A549 (cell line): ENCODE measurements around the gene SIRT2. TPM values are rescaled to one million over a fixed set of nuclear protein-coding genes. Genes with fewer than 3 reads are reported as not detected.
"Not testable (repeated sequence)": the region's sequence is repeated elsewhere in the genome, so short reads cannot be mapped to it uniquely, and the experiment has no call there.

Experiments used
- ATAC-seq, 2 experiments: fragments of 200-7000 bp in 1 of 2; fragments of >200 bp in 1 of 2; cut with Nextera tagmentation in 1 of 2; cut with Tn5 transposase in 1 of 2; 3 replicates each; pipeline versions ENCODE4 v1.8.0 to v1.9.1; 2018 to 2020; ENCODE audit warnings: mild to moderate bottlenecking in 1 of 2, moderate library complexity in 1 of 2
- CTCF ChIA-PET: fragments of 300-600 bp; sonication (Branson Sonifier 250); formaldehyde crosslinking; extraction: SDS; loops from one replicate; lab custom pipeline; 2021; ENCODE audit warnings: antibody characterized with exemption, inconsistent platforms; lab: Yijun Ruan, JAX
- POLR2A ChIA-PET: fragments of 350-600 bp; formaldehyde crosslinking; extraction: SDS; loops from one replicate; lab custom pipeline; 2021; ENCODE audit warnings: antibody characterized with exemption, inconsistent platforms; lab: Yijun Ruan, JAX
- DNase-seq, 2 experiments: peaks; one replicate each; pipeline versions ENCODE4 v3.0.0 to v3.0.0-alpha.2; 2011 to 2016; ENCODE audit warnings: low read depth in 1 of 2, low spot score in 1 of 2
- FAIRE-seq: peaks from 2 replicates; lab custom pipeline; 2011; peaks lifted over from hg19 to GRCh38; lab: Jason Lieb, UNC
- H3K27ac ChIP-seq, 2 experiments: fragments of >200 bp; sonication (Bioruptor Twin); formaldehyde crosslinking; 3 replicates each; pipeline ENCODE4 v1.5.1; 2016 to 2017
- H3K4me1 ChIP-seq: fragments of >200 bp; sonication (Bioruptor Twin); formaldehyde crosslinking; 3 replicates; pipeline ENCODE4 v1.6.1; 2016
- H3K4me2 ChIP-seq: fragments of >200 bp; sonication (Bioruptor Twin); formaldehyde crosslinking; 3 replicates; pipeline ENCODE4 v1.6.1; 2016
- H3K4me3 ChIP-seq: fragments of >200 bp; sonication (Bioruptor Twin); formaldehyde crosslinking; 3 replicates; pipeline ENCODE4 v1.5.1; 2016
- H3K9me3 ChIP-seq: fragments of >200 bp; sonication (Bioruptor Twin); formaldehyde crosslinking; 3 replicates; pipeline ENCODE4 v1.6.1; 2016
- CHD2 ChIP-seq: fragments of 150-350 bp; IDR thresholded peaks from 2 replicates; pipeline ENCODE4 v1.6.1; 2014; ENCODE audit warnings: low read length; ENCODE audit not compliant: partially characterized antibody
- EHMT2 ChIP-seq: fragments of 200-600 bp; sonication (generic); IDR thresholded peaks from 2 replicates; pipeline ENCODE4 v1.6.1; 2016; ENCODE audit warnings: antibody characterized with exemption, low read depth, mild to moderate bottlenecking, moderate library complexity
- ESRRA ChIP-seq: fragments of 150-350 bp; IDR thresholded peaks from 2 replicates; pipeline ENCODE4 v1.6.1; 2014; ENCODE audit warnings: mild to moderate bottlenecking, low read length, borderline replicate concordance
- FOXS1 ChIP-seq: fragments of 250-450 bp; sonication (Bioruptor Pico); IDR thresholded peaks from 2 replicates; pipeline ENCODE4 v1.5.0; 2020; ENCODE audit warnings: mild to moderate bottlenecking, moderate library complexity
- HEYL ChIP-seq: fragments of 250-450 bp; sonication (Bioruptor Pico); IDR thresholded peaks from 2 replicates; pipeline ENCODE4 v1.8.0; 2021; ENCODE audit warnings: mild to moderate bottlenecking, moderate library complexity
- KDM1A ChIP-seq: fragments of 200-600 bp; sonication (generic); IDR thresholded peaks from 2 replicates; pipeline ENCODE4 v1.6.1; 2016; ENCODE audit warnings: low read depth, mild to moderate bottlenecking
- MAZ ChIP-seq: fragments of 150-350 bp; IDR thresholded peaks from 2 replicates; pipeline ENCODE4 v1.6.1; 2014; ENCODE audit warnings: antibody characterized with exemption, low read depth, low read length, borderline replicate concordance
- NFE2L2 ChIP-seq: fragments of 150-350 bp; conservative IDR thresholded peaks from 2 replicates; pipeline ENCODE4 v1.6.1; 2014; ENCODE audit warnings: low read length
- POLR2AphosphoS2 ChIP-seq: conservative IDR thresholded peaks from 2 replicates; pipeline ENCODE4 v1.6.1; 2012; ENCODE audit warnings: low read length, improper control_type of control experiment, inconsistent platforms
- RARB ChIP-seq: fragments of 250-450 bp; sonication (Bioruptor Pico); IDR thresholded peaks from 2 replicates; pipeline ENCODE4 v1.8.0; 2021; ENCODE audit warnings: mild to moderate bottlenecking, moderate library complexity
- RNF2 ChIP-seq: fragments of 200-600 bp; sonication (generic); IDR thresholded peaks from 2 replicates; pipeline ENCODE4 v1.6.1; 2016; ENCODE audit warnings: low read depth, mild to moderate bottlenecking, antibody characterized with exemption, moderate library complexity, borderline replicate concordance
- TFCP2L1 ChIP-seq: fragments of 250-450 bp; sonication (Bioruptor Pico); IDR thresholded peaks from 2 replicates; pipeline ENCODE4 v1.5.0; 2021; ENCODE audit warnings: mild to moderate bottlenecking
- TP53 ChIP-seq: fragments of 250-450 bp; sonication (Bioruptor Pico); IDR thresholded peaks from 2 replicates; pipeline ENCODE4 v1.5.0; 2021; ENCODE audit warnings: mild to moderate bottlenecking, moderate library complexity
- WGBS: methylation state at CpG from one replicate; pipeline ENCODE4 v1.1.6; 2017; ENCODE audit errors: missing lambda C conversion rate; 5-methylcytosine and 5-hydroxymethylcytosine counted together
- polyA plus RNA-seq, 4 experiments: library from polyadenylated mRNA; depleted of rRNA in 3 of 4; stranded (reverse); fragments of >200 nt; fragmentation: RNase III in 1 of 4; extraction: RNeasy Plus Mini Kit Qiagen cat#74134 plus additional on column Dnase treatment in 1 of 4; gene quantifications; 2 replicates in 3 of 4; 3 replicates in 1 of 4; pipeline ENCODE4 v1.2.3, GENCODE V29; 2011 to 2017
- TF ChIP-seq, protein P1 (sequence below): fragments of 450-650 bp; IDR thresholded peaks from 2 replicates; pipeline ENCODE4 v1.6.1; 2014; ENCODE audit warnings: antibody characterized with exemption
- TF ChIP-seq, protein P2 (sequence below): fragments of >200 bp; sonication (Bioruptor Twin); formaldehyde crosslinking; IDR thresholded peaks from 3 replicates; pipeline ENCODE4 v1.6.1; 2016
- TF ChIP-seq, protein P3 (sequence below): IDR thresholded peaks from 2 replicates; pipeline ENCODE4 v1.6.1; 2012

The SIRT2 gene
- polyA plus RNA-seq, 2 of the 4 experiments (the other 2 are of a cell fraction): 28.6 to 30.4 TPM

DNA sequence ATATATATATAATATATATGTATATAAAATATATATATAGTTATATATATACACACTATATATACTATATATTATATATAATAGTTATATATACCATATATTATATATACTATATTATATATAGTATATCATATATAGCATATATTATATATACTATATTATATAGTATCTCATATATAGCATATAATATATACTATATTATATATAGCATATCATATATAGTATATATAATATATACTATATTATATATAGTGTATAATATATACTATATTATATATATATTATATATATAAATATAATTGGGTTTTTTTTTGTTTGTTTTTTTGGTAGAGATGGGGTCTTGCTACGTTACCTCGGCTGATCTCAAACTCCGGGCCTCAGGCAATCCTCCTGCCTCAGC lies 38.0 kb downstream of the SIRT2 start (continued):
- no peak for TF ChIP-seq ESRRA
- TF ChIP-seq, protein P1, sequence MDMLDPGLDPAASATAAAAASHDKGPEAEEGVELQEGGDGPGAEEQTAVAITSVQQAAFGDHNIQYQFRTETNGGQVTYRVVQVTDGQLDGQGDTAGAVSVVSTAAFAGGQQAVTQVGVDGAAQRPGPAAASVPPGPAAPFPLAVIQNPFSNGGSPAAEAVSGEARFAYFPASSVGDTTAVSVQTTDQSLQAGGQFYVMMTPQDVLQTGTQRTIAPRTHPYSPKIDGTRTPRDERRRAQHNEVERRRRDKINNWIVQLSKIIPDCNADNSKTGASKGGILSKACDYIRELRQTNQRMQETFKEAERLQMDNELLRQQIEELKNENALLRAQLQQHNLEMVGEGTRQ: no peak
- TF ChIP-seq RARB (CRISPR knock-in tag): no peak
- no peak for TF ChIP-seq CHD2
- no peak for TF ChIP-seq TP53
- TF ChIP-seq, protein P2, sequence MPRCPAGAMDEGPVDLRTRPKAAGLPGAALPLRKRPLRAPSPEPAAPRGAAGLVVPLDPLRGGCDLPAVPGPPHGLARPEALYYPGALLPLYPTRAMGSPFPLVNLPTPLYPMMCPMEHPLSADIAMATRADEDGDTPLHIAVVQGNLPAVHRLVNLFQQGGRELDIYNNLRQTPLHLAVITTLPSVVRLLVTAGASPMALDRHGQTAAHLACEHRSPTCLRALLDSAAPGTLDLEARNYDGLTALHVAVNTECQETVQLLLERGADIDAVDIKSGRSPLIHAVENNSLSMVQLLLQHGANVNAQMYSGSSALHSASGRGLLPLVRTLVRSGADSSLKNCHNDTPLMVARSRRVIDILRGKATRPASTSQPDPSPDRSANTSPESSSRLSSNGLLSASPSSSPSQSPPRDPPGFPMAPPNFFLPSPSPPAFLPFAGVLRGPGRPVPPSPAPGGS: no peak
- TF ChIP-seq KDM1A: no peak
- TF ChIP-seq HEYL (CRISPR knock-in tag): no peak
- TF ChIP-seq MAZ: no peak

DNA sequence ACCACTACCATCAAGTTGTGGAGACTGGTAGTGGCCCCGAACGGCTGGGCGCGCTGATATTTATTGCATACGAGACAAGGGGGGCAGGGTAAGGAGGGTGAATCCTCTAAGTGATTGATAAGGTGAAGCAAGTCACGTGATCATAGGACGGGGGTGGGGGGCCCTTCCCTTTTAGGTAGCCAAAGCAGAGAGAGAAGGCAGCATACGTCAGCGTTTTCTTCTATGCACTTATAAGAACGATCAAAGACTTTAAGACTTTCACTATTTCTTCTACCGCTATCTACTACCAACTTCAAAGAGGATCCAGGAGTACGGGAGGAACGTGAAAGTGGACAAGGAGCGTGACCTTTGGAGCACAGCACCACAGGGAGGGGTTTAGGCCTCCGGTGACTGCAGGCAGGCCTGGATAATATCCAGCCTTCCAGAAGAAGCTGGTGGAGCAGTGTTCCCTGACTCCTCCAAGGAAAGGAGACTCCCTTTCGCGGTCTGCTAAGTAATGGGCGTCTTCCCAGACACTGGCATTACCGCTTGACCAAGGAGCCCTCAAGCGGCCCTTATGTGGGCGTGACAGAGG lies 39.7 kb downstream of the SIRT2 start:
- peaks cover 20% of the 10 kb centered on the region for H3K4me1 ChIP-seq
- H3K9me3 ChIP-seq, H3K27ac ChIP-seq, DNase-seq, POLR2A ChIA-PET, H3K4me3 ChIP-seq, FAIRE-seq, H3K4me2 ChIP-seq, ATAC-seq: not testable (repeated sequence)
- CTCF ChIA-PET: interaction anchor here (1.1 to 24.7 kb wide), 2 partner anchors 8 to 22 kb away, joined by 3 to 652 read pairs; partner anchors contain the start of gene RINL
- WGBS: 81% methylated on average over 21 of the region's 21 CpGs

DNA sequence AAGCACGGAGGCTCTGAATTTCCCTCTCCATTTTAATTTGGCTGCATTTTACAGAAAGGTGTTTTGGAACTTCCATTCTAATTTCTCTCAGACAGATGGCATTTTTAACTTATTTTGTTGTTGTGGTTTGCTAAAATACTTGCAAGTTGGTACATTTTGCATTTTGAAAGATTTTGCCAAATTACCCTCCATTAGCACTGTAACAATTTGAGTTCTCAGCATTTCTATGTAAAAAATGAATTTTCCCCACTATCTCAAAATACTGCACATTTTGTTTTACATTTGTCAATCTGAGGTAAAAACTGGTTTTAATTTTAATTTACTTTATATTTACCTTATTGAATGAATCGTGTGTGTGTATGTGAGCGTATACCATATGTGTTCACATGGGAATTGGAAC lies 42.6 kb downstream of the SIRT2 start:
- Histone ChIP-seq H3K4me3 (no peak overlapping the region), H3K4me1 (peaks cover 7% of the 10 kb centered on the region), H3K9me3 (no peaks in the 10 kb centered on the region), H3K27ac (no peak overlapping the region), H3K4me2 (no peak overlapping the region)
- FAIRE-seq (peak; percentile 90), ATAC-seq (no peak), DNase-seq (no peak)
- TF ChIP-seq TFCP2L1 (CRISPR knock-in tag) (no peak), EHMT2 (no peak), FOXS1 (no peak), POLR2AphosphoS2 (no peak), RNF2 (no peak), NFE2L2 (no peak), ESRRA (no peak)
- TF ChIP-seq, protein P3, sequence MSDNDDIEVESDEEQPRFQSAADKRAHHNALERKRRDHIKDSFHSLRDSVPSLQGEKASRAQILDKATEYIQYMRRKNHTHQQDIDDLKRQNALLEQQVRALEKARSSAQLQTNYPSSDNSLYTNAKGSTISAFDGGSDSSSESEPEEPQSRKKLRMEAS: no peak
- 89% methylated on average over 3 of the region's 3 CpGs for WGBS
- CTCF ChIA-PET: interaction anchor here (0.6 to 24.7 kb wide), 3 partner anchors 25 to 587 kb away, joined by 3 to 652 read pairs (median 6); partner anchors contain the start of gene RINL
- POLR2A ChIA-PET: no interaction called here

DNA sequence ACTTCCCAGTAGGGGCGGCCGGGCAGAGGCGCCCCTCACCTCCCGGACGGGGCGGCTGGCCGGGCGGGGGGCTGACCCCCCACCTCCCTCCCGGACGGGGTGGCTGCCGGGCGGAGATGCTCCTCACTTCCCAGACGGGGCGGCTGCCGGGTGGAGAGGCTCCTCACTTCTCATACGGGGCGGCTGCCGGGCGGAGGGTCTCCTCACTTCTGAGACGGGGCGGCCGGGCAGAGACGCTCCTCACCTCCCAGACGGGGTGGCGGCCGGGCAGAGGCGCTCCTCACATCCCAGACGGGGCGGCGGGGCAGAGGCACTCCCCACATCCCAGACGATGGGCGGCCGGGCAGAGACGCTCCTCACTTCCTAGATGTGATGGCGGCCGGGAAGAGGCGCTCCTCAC lies 43.7 kb downstream of the SIRT2 start:
- H3K27ac ChIP-seq, H3K9me3 ChIP-seq, H3K4me2 ChIP-seq, DNase-seq, H3K4me3 ChIP-seq, POLR2A ChIA-PET, ATAC-seq, FAIRE-seq: not testable (repeated sequence)
- WGBS: 95% methylated on average over 13 of the region's 37 CpGs
- CTCF ChIA-PET: interaction anchor here (24.7 kb wide), 1 partner anchor 26 kb away, joined by 652 read pairs; the partner anchor contains the start of gene RINL
- H3K4me1 ChIP-seq: peaks cover 15% of the 10 kb centered on the region

DNA sequence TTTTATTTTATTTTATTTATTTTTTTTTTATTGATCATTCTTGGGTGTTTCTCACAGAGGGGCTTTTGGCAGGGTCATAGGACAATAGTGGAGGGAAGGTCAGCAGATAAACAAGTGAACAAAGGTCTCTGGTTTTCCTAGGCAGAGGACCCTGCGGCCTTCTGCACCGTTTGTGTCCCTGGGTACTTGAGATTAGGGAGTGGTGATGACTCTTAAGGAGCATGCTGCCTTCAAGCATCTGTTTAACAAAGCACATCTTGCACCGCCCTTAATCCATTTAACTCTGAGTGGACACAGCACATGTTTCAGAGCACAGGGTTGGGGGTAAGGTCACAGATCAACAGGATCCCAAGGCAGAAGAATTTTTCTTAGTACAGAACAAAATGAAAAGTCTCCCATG lies 44.5 kb downstream of the SIRT2 start:
- H3K4me3 ChIP-seq, CTCF ChIA-PET, H3K9me3 ChIP-seq, DNase-seq, H3K4me2 ChIP-seq, FAIRE-seq, POLR2A ChIA-PET, H3K27ac ChIP-seq, ATAC-seq: not testable (repeated sequence)
- 75% methylated on average over 2 of the region's 3 CpGs for WGBS
- peaks cover 16% of the 10 kb centered on the region for H3K4me1 ChIP-seq
